HFF-Myc (cell line): ENCODE data around the gene NKX2-4.
"Not testable (repeated sequence)": the region's sequence is repeated elsewhere in the genome, so short reads cannot be mapped to it uniquely, and the experiment has no call there.

Source experiments
- DNase-seq: peaks from one replicate; pipeline ENCODE4 v3.0.0-alpha.2; 2011; ENCODE audit warnings: low read depth; ENCODE audit errors: extremely low read depth
- H3K4me3 ChIP-seq: replicated peaks from 2 replicates; pipeline ENCODE4 v1.5.1; 2011; ENCODE audit warnings: low read depth, mild to moderate bottlenecking, control low read depth, low read length
- TF ChIP-seq, protein P1 (sequence below): IDR thresholded peaks from 2 replicates; pipeline ENCODE4 v1.5.1; 2012; ENCODE audit warnings: mild to moderate bottlenecking, low read depth, low read length, control low read depth; ENCODE audit errors: missing control alignments

NKX2-4 gene

DNA sequence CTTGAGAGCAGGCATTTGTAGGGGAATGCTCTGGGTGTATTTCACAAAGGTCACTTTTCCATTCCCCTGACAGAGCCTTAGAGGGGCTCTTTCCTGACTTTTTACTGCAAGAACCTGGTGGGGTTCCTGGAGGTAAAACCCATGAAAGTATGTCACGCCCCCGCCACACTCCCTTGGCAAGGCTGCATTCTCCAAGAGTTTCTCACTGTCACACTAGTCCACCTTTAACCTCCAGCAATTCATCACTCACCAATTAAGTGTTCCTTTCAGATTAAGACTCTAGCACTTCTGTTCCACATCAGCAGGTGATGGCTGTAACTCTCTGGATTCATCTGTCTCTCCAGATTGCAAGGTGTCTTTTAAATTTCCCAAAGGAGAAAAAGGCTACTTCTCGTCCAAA, 32.7 kb upstream of the NKX2-4 start:
- no peak overlapping the region for H3K4me3 ChIP-seq
- TF ChIP-seq, protein P1, sequence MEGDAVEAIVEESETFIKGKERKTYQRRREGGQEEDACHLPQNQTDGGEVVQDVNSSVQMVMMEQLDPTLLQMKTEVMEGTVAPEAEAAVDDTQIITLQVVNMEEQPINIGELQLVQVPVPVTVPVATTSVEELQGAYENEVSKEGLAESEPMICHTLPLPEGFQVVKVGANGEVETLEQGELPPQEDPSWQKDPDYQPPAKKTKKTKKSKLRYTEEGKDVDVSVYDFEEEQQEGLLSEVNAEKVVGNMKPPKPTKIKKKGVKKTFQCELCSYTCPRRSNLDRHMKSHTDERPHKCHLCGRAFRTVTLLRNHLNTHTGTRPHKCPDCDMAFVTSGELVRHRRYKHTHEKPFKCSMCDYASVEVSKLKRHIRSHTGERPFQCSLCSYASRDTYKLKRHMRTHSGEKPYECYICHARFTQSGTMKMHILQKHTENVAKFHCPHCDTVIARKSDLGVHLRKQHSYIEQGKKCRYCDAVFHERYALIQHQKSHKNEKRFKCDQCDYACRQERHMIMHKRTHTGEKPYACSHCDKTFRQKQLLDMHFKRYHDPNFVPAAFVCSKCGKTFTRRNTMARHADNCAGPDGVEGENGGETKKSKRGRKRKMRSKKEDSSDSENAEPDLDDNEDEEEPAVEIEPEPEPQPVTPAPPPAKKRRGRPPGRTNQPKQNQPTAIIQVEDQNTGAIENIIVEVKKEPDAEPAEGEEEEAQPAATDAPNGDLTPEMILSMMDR = no peak
- DNase-seq = no peak

DNA sequence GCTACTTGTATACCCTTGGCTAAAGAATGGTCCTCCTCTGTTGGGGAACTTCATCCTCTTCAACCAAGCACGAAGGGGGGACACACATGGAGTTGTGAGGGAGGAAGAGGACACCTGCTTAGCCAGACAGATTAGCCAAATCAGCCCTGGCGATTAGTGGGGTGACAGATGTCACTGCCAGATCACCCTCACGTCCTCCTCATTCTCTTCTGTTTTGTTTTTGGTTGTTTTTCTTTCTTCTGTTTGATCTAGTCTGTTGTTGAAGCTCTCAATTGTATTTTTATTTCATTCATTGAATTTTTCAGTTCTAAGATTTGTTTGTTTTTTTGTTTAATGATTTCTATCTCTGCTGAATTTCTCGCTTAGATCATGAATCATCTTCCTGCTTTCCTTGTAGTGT, 27.5 kb upstream of the NKX2-4 start:
- H3K4me3 ChIP-seq = no peak overlapping the region
- no peak for DNase-seq
- TF ChIP-seq, protein P1 = no peak

DNA sequence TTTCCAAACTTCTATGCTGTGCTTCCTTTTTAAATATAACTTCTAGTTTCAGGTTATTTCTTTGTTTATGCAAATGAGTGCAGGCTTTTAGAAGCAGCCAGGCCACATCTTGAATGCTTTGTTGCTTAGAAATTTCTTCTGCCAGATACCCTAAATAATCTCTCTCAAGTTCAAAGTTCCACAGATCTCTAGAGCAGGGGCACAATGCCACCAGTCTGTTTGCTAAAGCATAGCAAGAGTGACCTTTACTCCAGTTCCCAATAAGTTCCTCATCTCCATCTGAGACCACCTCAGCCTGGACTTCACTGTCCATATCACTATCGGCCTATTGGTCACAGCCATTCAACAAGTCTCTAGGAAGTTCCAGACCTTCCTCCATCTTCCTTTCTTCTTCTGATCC, 26.4 kb upstream of the NKX2-4 start:
- not testable (repeated sequence) for DNase-seq, H3K4me3 ChIP-seq

DNA sequence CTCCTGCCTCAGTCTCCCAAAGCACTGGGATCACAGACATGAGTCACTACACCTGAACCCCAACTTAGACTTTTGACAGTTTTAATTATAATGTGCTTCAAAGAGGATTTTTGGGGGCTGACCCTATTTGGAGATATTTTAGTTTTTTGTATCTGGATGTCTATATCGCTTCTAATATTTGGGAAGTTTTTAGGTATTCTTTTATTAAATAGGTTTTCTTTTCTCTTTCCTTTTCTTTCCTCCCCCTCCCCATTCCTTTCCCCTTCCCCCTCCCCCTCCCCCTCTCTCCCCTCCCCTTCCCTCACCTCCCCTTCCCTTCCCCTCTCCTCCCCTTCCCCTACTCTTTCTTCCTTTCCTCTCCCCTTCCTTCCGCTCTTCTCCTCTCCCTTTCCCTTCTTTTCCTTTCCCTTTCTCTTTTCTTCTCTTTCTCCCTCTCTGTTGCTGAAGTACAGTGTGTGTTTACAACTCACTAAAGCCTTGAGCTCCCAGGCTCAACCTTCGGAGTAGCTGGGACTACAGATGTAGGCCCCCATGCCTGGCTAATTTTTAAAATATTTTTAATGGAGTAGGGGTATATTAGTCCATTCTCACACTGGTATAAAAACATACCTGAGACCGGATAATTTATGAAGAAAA, 24.4 kb upstream of the NKX2-4 start:
- no peak for DNase-seq
- no peak overlapping the region for H3K4me3 ChIP-seq
- TF ChIP-seq, protein P1 = no peak

DNA sequence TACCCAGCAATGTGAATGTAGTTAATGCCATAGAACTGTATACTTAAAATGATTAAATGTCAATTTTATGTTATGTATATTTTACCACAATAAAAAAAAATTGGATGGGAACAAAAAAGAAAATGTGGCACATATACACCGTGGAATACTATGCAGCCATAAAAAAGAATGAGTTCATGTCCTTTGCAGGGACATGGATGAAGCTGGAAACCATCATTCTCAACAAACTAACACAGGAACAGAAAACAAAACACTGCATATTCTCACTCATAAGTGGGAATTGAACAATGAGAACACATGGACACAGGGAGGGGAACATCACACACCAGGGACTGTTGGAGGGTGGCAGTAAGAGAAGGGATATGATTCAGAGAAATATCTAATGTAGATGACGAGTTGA, 21.8 kb upstream of the NKX2-4 start:
- not testable (repeated sequence) for H3K4me3 ChIP-seq, DNase-seq

DNA sequence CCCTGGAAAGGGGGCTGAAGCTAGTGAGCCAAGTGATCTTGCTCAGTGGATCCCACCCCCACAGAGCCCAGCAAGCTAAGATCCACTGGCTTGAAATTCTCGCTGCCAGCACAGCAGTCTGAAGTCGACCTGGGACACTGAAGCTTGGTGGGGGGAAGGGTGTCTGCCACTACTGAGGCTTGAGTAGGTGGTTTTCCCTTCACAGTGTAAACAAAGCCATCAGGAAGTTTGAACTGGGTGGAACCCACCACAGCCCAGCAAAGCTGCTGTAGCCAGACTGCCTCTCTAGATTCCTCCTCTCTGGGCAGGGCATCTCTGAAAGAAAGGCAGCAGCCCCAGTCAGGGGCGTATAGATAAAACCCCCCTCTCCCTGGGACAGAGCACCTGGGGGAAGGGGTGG, 16.7 kb upstream of the NKX2-4 start:
- not testable (repeated sequence) for DNase-seq

DNA sequence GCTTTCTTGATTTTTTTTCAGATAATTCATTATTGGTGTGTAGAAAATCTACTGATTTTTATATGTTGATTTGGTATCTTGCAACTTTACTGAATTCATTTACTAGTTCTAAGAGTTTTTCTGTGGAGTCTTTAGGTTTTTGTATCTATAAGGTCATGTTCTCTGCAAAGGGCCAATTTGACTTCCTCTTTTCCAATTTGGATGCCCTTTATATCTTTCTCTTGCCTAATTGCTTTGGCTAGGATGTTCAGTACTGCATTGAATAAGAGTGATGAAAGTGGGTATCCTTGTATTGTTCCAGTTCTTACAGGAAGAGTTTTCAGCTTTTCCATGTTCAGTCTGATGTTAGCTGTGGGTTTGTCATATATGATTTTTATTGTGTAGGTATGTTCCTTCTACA, 14.4 kb upstream of the NKX2-4 start:
- TF ChIP-seq, protein P1 = no peak
- no peak for DNase-seq

More for the DNA sequence above, 16.7 kb upstream of the NKX2-4 start:
- not testable (repeated sequence) for H3K4me3 ChIP-seq

DNA sequence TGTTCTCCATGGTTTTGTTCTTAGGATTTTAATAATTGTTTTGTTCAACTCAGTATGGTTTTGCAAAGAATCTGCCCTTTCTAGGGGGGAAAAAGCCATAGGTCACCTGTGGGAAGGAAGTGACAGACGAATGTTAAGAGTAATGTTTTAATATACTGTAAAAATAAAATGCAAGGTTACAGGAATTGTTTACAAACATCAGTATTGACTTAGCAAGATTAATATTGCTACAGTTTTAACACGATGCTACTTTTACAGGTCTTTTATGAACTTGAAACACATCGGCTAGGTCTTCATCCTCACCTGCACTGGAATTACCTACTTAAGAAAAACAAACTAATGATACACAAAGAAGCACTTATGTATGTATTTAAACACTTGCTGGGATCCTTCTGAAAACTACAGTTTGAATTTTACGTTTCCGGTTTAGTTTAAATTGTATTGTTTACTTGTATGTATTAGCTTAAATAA, 1.7 kb upstream of the NKX2-4 start:
- no peak for DNase-seq
- H3K4me3 ChIP-seq = no peak overlapping the region
- TF ChIP-seq, protein P1 = no peak

More for the DNA sequence above, 14.4 kb upstream of the NKX2-4 start:
- H3K4me3 ChIP-seq = no peak overlapping the region
